ENCODE results near the gene USF1. TPM values are rescaled to one million over a fixed set of nuclear protein-coding genes. Genes with fewer than 3 reads are reported as not detected.

USF1 gene
- total RNA-seq, 1 experiment from 2014 or later = 57.9 TPM

DNA sequence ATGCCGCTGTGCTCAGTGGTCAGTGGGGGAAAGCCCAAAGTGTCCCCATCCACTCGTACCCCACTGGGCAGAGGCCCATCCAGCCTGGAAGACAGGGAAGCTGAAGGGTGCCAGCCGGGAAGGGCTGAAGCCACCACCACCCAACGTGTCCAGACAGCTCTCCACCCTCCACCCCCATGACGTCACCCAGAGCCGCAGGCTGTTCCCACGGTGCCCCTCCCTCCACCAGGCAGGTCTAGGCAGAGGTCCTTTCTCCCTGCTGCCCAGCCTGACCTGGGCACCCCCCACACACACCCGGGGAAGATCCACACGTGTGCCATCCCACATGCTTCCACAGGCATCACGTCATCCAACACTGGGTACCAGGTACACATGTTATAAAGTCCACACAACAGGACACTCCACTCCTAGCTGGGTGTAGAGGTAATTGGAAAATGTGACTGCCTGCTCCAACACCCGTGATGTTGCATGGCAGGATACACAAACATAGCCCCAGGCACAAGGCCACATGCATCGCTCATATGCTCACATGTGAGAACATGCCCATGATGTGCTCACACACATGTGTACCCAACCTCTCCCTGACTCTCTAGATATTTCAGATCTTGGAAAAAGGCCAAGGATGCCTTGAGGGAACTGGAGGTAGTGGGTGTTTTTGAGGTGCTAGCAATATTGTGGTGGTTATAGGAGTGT lies 29.0 kb upstream of the USF1 start:
- no peak overlapping the region for H3K27ac ChIP-seq (ENCODE audit: low read depth, low read length, poor library complexity, severe bottlenecking)
- H3K9me3 ChIP-seq (ENCODE audit: low read depth, low read length, poor library complexity, severe bottlenecking) = no peaks in the 10 kb centered on the region
- TF ChIP-seq CTCF (conservative IDR thresholded peaks at IDR 0.05; ENCODE audit: low read depth, low read length) (no peak), EZH2 (IDR thresholded peaks at IDR 0.05; ENCODE audit: borderline replicate concordance, low read depth, low read length, poor library complexity, severe bottlenecking) (no peak)
- H3K4me3 ChIP-seq (ENCODE audit: low read depth, low read length, poor library complexity, severe bottlenecking) = no peak overlapping the region
- no peaks in the 10 kb centered on the region for H3K27me3 ChIP-seq (replicated peaks; ENCODE audit: insufficient read depth, low read depth, low read length, poor library complexity)
- H3K36me3 ChIP-seq (ENCODE audit: insufficient read depth, low read length, poor library complexity, severe bottlenecking) = no peaks in the 10 kb centered on the region
- BruUV-seq (replicated peaks) = no TSS peak
- intact Hi-C loops (cut with micrococcal nuclease; ENCODE audit: unreplicated experiment) = no loop called here
- ChIA-PET POLR2A (ENCODE audit: low non-redundant PET) (no interaction called here), CTCF (no interaction called here)
- DNase-seq (ENCODE audit: low spot score) = no peak
- H3K4me1 ChIP-seq (ENCODE audit: insufficient read depth, low read length, poor library complexity, severe bottlenecking) = no peaks in the 10 kb centered on the region

- no peak for DNase-seq (ENCODE audit: low spot score)
- Histone ChIP-seq H3K36me3 (ENCODE audit: insufficient read depth, low read length, poor library complexity, severe bottlenecking) (no peaks in the 10 kb centered on the region), H3K4me1 (ENCODE audit: insufficient read depth, low read length, poor library complexity, severe bottlenecking) (no peaks in the 10 kb centered on the region), H3K4me3 (ENCODE audit: low read depth, low read length, poor library complexity, severe bottlenecking) (no peak overlapping the region), H3K9me3 (ENCODE audit: low read depth, low read length, poor library complexity, severe bottlenecking) (no peaks in the 10 kb centered on the region), H3K27me3 (replicated peaks; ENCODE audit: insufficient read depth, low read depth, low read length, poor library complexity) (no peaks in the 10 kb centered on the region), H3K27ac (ENCODE audit: low read depth, low read length, poor library complexity, severe bottlenecking) (no peak overlapping the region)
- TF ChIP-seq CTCF (conservative IDR thresholded peaks at IDR 0.05; ENCODE audit: low read depth, low read length) = no peak
- no peak for TF ChIP-seq EZH2 (IDR thresholded peaks at IDR 0.05; ENCODE audit: borderline replicate concordance, low read depth, low read length, poor library complexity, severe bottlenecking)
- ChIA-PET CTCF (no interaction called here), POLR2A (ENCODE audit: low non-redundant PET) (no interaction called here)
- intact Hi-C loops (cut with micrococcal nuclease; ENCODE audit: unreplicated experiment) = no loop called here
- no TSS peak for BruUV-seq (replicated peaks)
These were observed 27.8 kb upstream of the USF1 start for GRCh38 chr1:161073474-161074121.

- DNase-seq (ENCODE audit: low spot score) = no peak
- Histone ChIP-seq H3K27ac (ENCODE audit: low read depth, low read length, poor library complexity, severe bottlenecking) (no peak overlapping the region), H3K4me1 (ENCODE audit: insufficient read depth, low read length, poor library complexity, severe bottlenecking) (no peaks in the 10 kb centered on the region), H3K36me3 (ENCODE audit: insufficient read depth, low read length, poor library complexity, severe bottlenecking) (no peaks in the 10 kb centered on the region), H3K27me3 (replicated peaks; ENCODE audit: insufficient read depth, low read depth, low read length, poor library complexity) (no peaks in the 10 kb centered on the region), H3K9me3 (ENCODE audit: low read depth, low read length, poor library complexity, severe bottlenecking) (no peaks in the 10 kb centered on the region), H3K4me3 (ENCODE audit: low read depth, low read length, poor library complexity, severe bottlenecking) (no peak overlapping the region)
- intact Hi-C loops (cut with micrococcal nuclease; ENCODE audit: unreplicated experiment) = no loop called here
- TF ChIP-seq EZH2 (IDR thresholded peaks at IDR 0.05; ENCODE audit: borderline replicate concordance, low read depth, low read length, poor library complexity, severe bottlenecking) (no peak), CTCF (conservative IDR thresholded peaks at IDR 0.05; ENCODE audit: low read depth, low read length) (no peak)
- POLR2A ChIA-PET (ENCODE audit: low non-redundant PET) = no interaction called here
- CTCF ChIA-PET = no interaction called here
- BruUV-seq (replicated peaks) = no TSS peak
These were observed 27.1 kb upstream of the USF1 start for GRCh38 chr1:161072751-161073449.
